Common myeloid progenitor, CD34-positive (primary cell): ENCODE results near the gene SLAMF7. TPM values are rescaled to one million over a fixed set of nuclear protein-coding genes. Genes with fewer than 3 reads are reported as not detected.
"Not testable (repeated sequence)": the region's sequence is repeated elsewhere in the genome, so short reads cannot be mapped to it uniquely, and the experiment has no call there.

Source experiments
- CTCF ChIA-PET: fragments of 350-600 bp; sonication (Branson Sonifier 250); formaldehyde crosslinking; loops from one replicate; lab custom pipeline; 2021; ENCODE audit warnings: antibody characterized with exemption; lab: Charles Lee
- POLR2A ChIA-PET: fragments of 350-600 bp; sonication (Branson Sonifier 250); formaldehyde crosslinking; loops from one replicate; lab custom pipeline; 2021; ENCODE audit warnings: antibody characterized with exemption; lab: Charles Lee
- DNase-seq, 3 donors: peaks; one replicate each; pipeline versions ENCODE4 v3.0.0 to v3.0.0-alpha.2; 2013
- H3K27ac ChIP-seq, 2 experiments: 1 replicate in 1 of 2; 2 replicates in 1 of 2; pipeline ENCODE4 v1.7.0; 2013; ENCODE audit warnings: inconsistent platforms in 2 of 2, low read length in 2 of 2, mild to moderate bottlenecking in 2 of 2, low read depth in 1 of 2, moderate library complexity in 1 of 2; ENCODE audit not compliant: severe bottlenecking in 2 of 2, insufficient read depth in 1 of 2, poor library complexity in 1 of 2
- H3K27me3 ChIP-seq, 5 experiments: replicated peaks in 2 of 5; 1 replicate in 3 of 5; 2 replicates in 2 of 5; pipeline versions ENCODE4 v1.6.1 to v1.7.0; 2013; ENCODE audit warnings: low read length in 4 of 5, mild to moderate bottlenecking in 2 of 5, moderate library complexity in 2 of 5, inconsistent platforms in 1 of 5; ENCODE audit not compliant: insufficient read depth in 5 of 5, control insufficient read depth in 4 of 5
- H3K36me3 ChIP-seq, 4 experiments: 1 replicate in 2 of 4; 2 replicates in 2 of 4; pipeline versions ENCODE4 v1.6.1 to v1.7.0; 2013; ENCODE audit warnings: low read length in 3 of 4, control low read depth in 1 of 4, mild to moderate bottlenecking in 1 of 4; ENCODE audit not compliant: control insufficient read depth in 4 of 4, insufficient read depth in 4 of 4
- H3K4me1 ChIP-seq, 4 experiments: 1 replicate in 3 of 4; 2 replicates in 1 of 4; pipeline versions ENCODE4 v1.6.1 to v1.7.1; 2013; ENCODE audit warnings: low read length in 3 of 4, mild to moderate bottlenecking in 3 of 4, control low read depth in 1 of 4, inconsistent platforms in 1 of 4, moderate library complexity in 1 of 4; ENCODE audit not compliant: control insufficient read depth in 4 of 4, insufficient read depth in 4 of 4; ENCODE audit errors: control extremely low read depth in 1 of 4
- H3K4me3 ChIP-seq, 7 experiments: 1 replicate in 4 of 7; 2 replicates in 3 of 7; pipeline versions ENCODE4 v1.5.1 to v1.7.0; 2013; ENCODE audit warnings: mild to moderate bottlenecking in 7 of 7, low read length in 6 of 7, moderate library complexity in 6 of 7, inconsistent platforms in 2 of 7, low read depth in 2 of 7, control low read depth in 1 of 7; ENCODE audit not compliant: insufficient read depth in 4 of 7, control insufficient read depth in 1 of 7; ENCODE audit errors: extremely low read depth in 1 of 7
- H3K9me3 ChIP-seq, 5 experiments: 1 replicate in 4 of 5; 2 replicates in 1 of 5; pipeline versions ENCODE4 v1.6.1 to v1.7.1; 2013; ENCODE audit warnings: low read length in 4 of 5, mild to moderate bottlenecking in 2 of 5, inconsistent platforms in 1 of 5, low read depth in 1 of 5, moderate library complexity in 1 of 5; ENCODE audit not compliant: control insufficient read depth in 4 of 5, insufficient read depth in 2 of 5; ENCODE audit errors: control extremely low read depth in 1 of 5
- WGBS: methylation state at CpG from one replicate; pipeline ENCODE4 v1.1.5; 2013; ENCODE audit not compliant: insufficient coverage; 5-methylcytosine and 5-hydroxymethylcytosine counted together
- polyA plus RNA-seq: library from polyadenylated mRNA; unstranded; fragments of 120-200 nt; gene quantifications from one replicate; pipeline ENCODE4 v1.2.1, GENCODE V29; 2013

The SLAMF7 gene
- polyA plus RNA-seq: 0.34 TPM

GRCh38 chr1:160739098-160739511 is at the start of gene SLAMF7:
SLAMF7 (plus strand) TSS chr1:160739247; CDS start chr1:160739302, 55 bp downstream.
- H3K36me3 ChIP-seq: no peaks in the 10 kb centered on the region
- 95% methylated on average over 2 of the region's 5 CpGs for WGBS
- H3K27ac ChIP-seq: no peak within 1 kb of the TSS
- DNase-seq: peak in 2 of 3 donors; percentile 53 to 58
- no peak within 1 kb of the TSS for H3K4me3 ChIP-seq
- CTCF ChIA-PET: interaction anchor here (1.2 to 1.6 kb wide), 2 partner anchors 14 to 38 kb away, joined by 4 to 5 read pairs; no protein-coding TSS in a partner anchor
- H3K9me3 ChIP-seq: peaks cover 0 to 15% (median 3%) of the 10 kb centered on the region in 5 experiments
- POLR2A ChIA-PET: interaction anchor here (1.0 kb wide), 2 partner anchors 99 to 166 kb away, joined by 3 to 5 read pairs; no protein-coding TSS in a partner anchor
- H3K27me3 ChIP-seq: no peaks in the 10 kb centered on the region
- H3K4me1 ChIP-seq: peaks cover 0 to 7% (median 0%) of the 10 kb centered on the region in 4 experiments

GRCh38 chr1:160692390-160692789 is 46.7 kb upstream of the SLAMF7 start:
- H3K27ac ChIP-seq, H3K36me3 ChIP-seq, H3K9me3 ChIP-seq, POLR2A ChIA-PET, H3K4me3 ChIP-seq, H3K27me3 ChIP-seq, H3K4me1 ChIP-seq: not testable (repeated sequence)
- DNase-seq: peak in 1 of 3 donors; percentile 45
- WGBS: 88% methylated on average over 3 of the region's 10 CpGs
- CTCF ChIA-PET: interaction anchor here (1.0 to 2.1 kb wide), 7 partner anchors 9 to 32 kb away, joined by 3 to 7 read pairs (median 4); no protein-coding TSS in a partner anchor

- Histone ChIP-seq H3K36me3 (peaks cover 0 to 12% (median 0%) of the 10 kb centered on the region in 4 experiments), H3K4me3 (no peak overlapping the region), H3K9me3 (no peaks in the 10 kb centered on the region), H3K27me3 (no peaks in the 10 kb centered on the region), H3K27ac (no peak overlapping the region), H3K4me1 (peaks cover 24 to 51% (median 33%) of the 10 kb centered on the region in 4 experiments)
- ChIA-PET CTCF (no interaction called here), POLR2A (no interaction called here)
- 83% methylated on average over 2 of the region's 5 CpGs for WGBS
- no peak for DNase-seq
These were observed 36.9 kb upstream of the SLAMF7 start for GRCh38 chr1:160702100-160702499.

GRCh38 chr1:160704250-160704649 is 34.8 kb upstream of the SLAMF7 start:
- Histone ChIP-seq H3K27me3 (no peaks in the 10 kb centered on the region), H3K9me3 (no peaks in the 10 kb centered on the region), H3K4me1 (peaks cover 43 to 73% (median 49%) of the 10 kb centered on the region in 4 experiments), H3K27ac (no peak overlapping the region), H3K36me3 (peaks cover 0 to 15% (median 0%) of the 10 kb centered on the region in 4 experiments), H3K4me3 (peak overlapping the region in 2 of 7 experiments; percentile 16 to 55)
- WGBS: 8% methylated on average over 2 of the region's 4 CpGs
- ChIA-PET POLR2A (no interaction called here), CTCF (interaction anchor here (1.0 to 4.3 kb wide), 6 partner anchors 11 to 23 kb away, joined by 3 to 19 read pairs (median 6); no protein-coding TSS in a partner anchor)
- DNase-seq: peak; percentile 58 to 90 (median 81)

GRCh38 chr1:160705212-160705621 is 33.8 kb upstream of the SLAMF7 start:
- DNase-seq: peak in 2 of 3 donors; percentile 50 to 51
- H3K27me3 ChIP-seq, H3K9me3 ChIP-seq, H3K27ac ChIP-seq, POLR2A ChIA-PET, H3K4me3 ChIP-seq: not testable (repeated sequence)
- Histone ChIP-seq H3K4me1 (peaks cover 49 to 82% (median 56%) of the 10 kb centered on the region in 4 experiments), H3K36me3 (peaks cover 0 to 18% (median 0%) of the 10 kb centered on the region in 4 experiments)
- CTCF ChIA-PET: interaction anchor here (1.0 to 4.3 kb wide), 7 partner anchors 10 to 30 kb away, joined by 3 to 19 read pairs (median 4); no protein-coding TSS in a partner anchor
- 85% methylated on average over 3 of the region's 3 CpGs for WGBS

- H3K27me3 ChIP-seq: no peaks in the 10 kb centered on the region
- H3K4me3 ChIP-seq: no peak overlapping the region
- H3K4me1 ChIP-seq: peaks cover 49 to 88% (median 58%) of the 10 kb centered on the region in 4 experiments
- peaks cover 0 to 18% (median 0%) of the 10 kb centered on the region in 4 experiments for H3K36me3 ChIP-seq
- H3K27ac ChIP-seq: no peak overlapping the region
- ChIA-PET POLR2A (no interaction called here), CTCF (interaction anchor here (0.5 to 4.3 kb wide), 4 partner anchors 15 to 625 kb away, joined by 3 to 19 read pairs (median 3); no protein-coding TSS in a partner anchor)
- H3K9me3 ChIP-seq: no peaks in the 10 kb centered on the region
- DNase-seq: no peak
These were observed 33.3 kb upstream of the SLAMF7 start for GRCh38 chr1:160705742-160706141.
